K562 (cell line): Measurements from ENCODE around the gene ELMO3. TPM values are rescaled to one million over a fixed set of nuclear protein-coding genes. Genes with fewer than 3 reads are reported as not detected.

Experiments
- ATAC-seq: fragments of 200-7000 bp; cut with Tn5 transposase; 3 replicates; pipeline ENCODE4 v1.9.1; 2020; ENCODE audit warnings: moderate library complexity
- BruUV-seq: library from RNA; stranded (reverse); fragments of 400-500 nt; replicated peaks from 2 replicates; lab custom pipeline; 2021; lab: Mats Ljungman, UMichigan
- CTCF ChIA-PET: fragments of 300-600 bp; formaldehyde crosslinking; extraction: SDS; loops from one replicate; lab custom pipeline; 2021; ENCODE audit warnings: low intra/inter-chr PET ratio; lab: Yijun Ruan, JAX
- POLR2A ChIA-PET: fragments of 300-600, 350-650 bp; sonication (Branson Sonifier 250); formaldehyde crosslinking; extraction: SDS; loops from one replicate; lab custom pipeline; 2021; ENCODE audit warnings: antibody characterized with exemption, inconsistent platforms; lab: Yijun Ruan, JAX
- DNase-seq, 4 experiments: peaks; one replicate each; pipeline versions ENCODE4 v3.0.0 to v3.0.0-alpha.2; 2011 to 2018; ENCODE audit warnings: low spot score in 3 of 4, mixed read lengths in 3 of 4; ENCODE audit errors: extremely low read depth in 1 of 4
- FAIRE-seq: peaks from 2 replicates; lab custom pipeline; 2011; peaks lifted over from hg19 to GRCh38; lab: Jason Lieb, UNC
- H2AFZ ChIP-seq: 2 replicates; pipeline ENCODE4 v1.6.0; 2011; ENCODE audit warnings: low read depth, low read length, control low read depth, inconsistent platforms
- H3K27ac ChIP-seq: fragments of 200-600 bp; 3 replicates; pipeline ENCODE4 v1.8.0; 2011; ENCODE audit warnings: low read depth, mild to moderate bottlenecking, control low read depth, inconsistent platforms, low read length, moderate library complexity, mixed read lengths; ENCODE audit errors: extremely low read depth
- H3K27me3 ChIP-seq, 2 experiments: fragments of 300-600 bp in 1 of 2; 2 replicates in 1 of 2; 3 replicates in 1 of 2; pipeline versions ENCODE4 v1.6.0 to v1.8.0; 2011; ENCODE audit warnings: inconsistent platforms in 2 of 2, low read length in 2 of 2, mild to moderate bottlenecking in 1 of 2, mixed read lengths in 1 of 2, moderate library complexity in 1 of 2; ENCODE audit not compliant: control insufficient read depth in 2 of 2, insufficient read depth in 2 of 2
- H3K36me3 ChIP-seq: fragments of 300-600 bp; 3 replicates; pipeline ENCODE4 v1.8.0; 2011; ENCODE audit warnings: mild to moderate bottlenecking, low read length, inconsistent platforms; ENCODE audit not compliant: control insufficient read depth, insufficient read depth
- H3K4me1 ChIP-seq, 2 experiments: fragments of 200-600 bp in 1 of 2; replicated peaks in 1 of 2; 2 replicates in 1 of 2; 3 replicates in 1 of 2; pipeline versions ENCODE4 v1.5.1 to v1.8.0; 2011; ENCODE audit warnings: inconsistent platforms in 2 of 2, low read length in 2 of 2, mild to moderate bottlenecking in 1 of 2, mixed read lengths in 1 of 2, moderate library complexity in 1 of 2; ENCODE audit not compliant: control insufficient read depth in 2 of 2, insufficient read depth in 2 of 2
- H3K4me2 ChIP-seq: 2 replicates; pipeline ENCODE4 v1.6.1; 2011; ENCODE audit warnings: low read length, control low read depth, inconsistent platforms, mixed read lengths; ENCODE audit not compliant: insufficient read depth
- H3K4me3 ChIP-seq: fragments of 200-600 bp; sonication (generic), shearing (Covaris generic); 2 replicates; pipeline ENCODE4 v1.5.1; 2016; ENCODE audit warnings: control low read depth, inconsistent platforms
- H3K79me2 ChIP-seq: fragments of 200-600 bp; 3 replicates; pipeline ENCODE4 v1.8.0; 2011; ENCODE audit warnings: low read length, inconsistent platforms; ENCODE audit not compliant: control insufficient read depth, insufficient read depth
- H3K9ac ChIP-seq, 2 experiments: 2 replicates each; pipeline versions ENCODE4 v1.6.0 to v1.6.1; 2011; ENCODE audit warnings: low read depth in 2 of 2, low read length in 2 of 2, control low read depth in 1 of 2, inconsistent platforms in 1 of 2, mild to moderate bottlenecking in 1 of 2, mixed read lengths in 1 of 2; ENCODE audit not compliant: insufficient read depth in 1 of 2
- H3K9me1 ChIP-seq: one replicate; pipeline ENCODE4 v1.6.0; 2011; ENCODE audit warnings: inconsistent platforms, mild to moderate bottlenecking, low read length, moderate library complexity; ENCODE audit not compliant: control insufficient read depth, insufficient read depth
- H3K9me3 ChIP-seq: replicated peaks from 2 replicates; pipeline ENCODE4 v1.5.1; 2011; ENCODE audit warnings: low read depth, low read length, inconsistent platforms; ENCODE audit not compliant: control insufficient read depth, insufficient read depth
- H4K20me1 ChIP-seq: replicated peaks from 2 replicates; pipeline ENCODE4 v1.6.1; 2011; ENCODE audit warnings: low read length, inconsistent platforms, mixed read lengths; ENCODE audit not compliant: control insufficient read depth, insufficient read depth
- FOSL1 ChIP-seq: fragments of 200-800 bp; sonication (Bioruptor generic); conservative IDR thresholded peaks from 2 replicates; pipeline ENCODE4 v1.6.1; 2016; ENCODE audit warnings: missing genetic modification characterization, missing compliant biosample characterization
- TRIM25 ChIP-seq: fragments of 450-650 bp; IDR thresholded peaks from 2 replicates; pipeline ENCODE4 v1.7.0; 2016; ENCODE audit warnings: borderline replicate concordance
- TSHZ1 ChIP-seq: fragments of 250-450 bp; sonication (Bioruptor Pico); IDR thresholded peaks from 2 replicates; pipeline ENCODE4 v1.4.0; 2020; ENCODE audit warnings: mild to moderate bottlenecking, moderate library complexity
- XRCC5 ChIP-seq: fragments of 200-400 bp; formaldehyde crosslinking; IDR thresholded peaks from 2 replicates; pipeline ENCODE4 v1.6.1; 2017; ENCODE audit warnings: low read depth, mild to moderate bottlenecking, low read length
- ZNF384 ChIP-seq: IDR thresholded peaks from 2 replicates; pipeline ENCODE4 v1.6.1; 2012; ENCODE audit warnings: low read depth, low read length, improper control_type of control experiment
- in situ Hi-C: fragments of 300-500 bp; cut with MboI; formaldehyde crosslinking; loops from 4 replicates; pipeline ENCODE4 v1.15.0; 2018; ENCODE audit warnings: inconsistent platforms, mixed read lengths
- intact Hi-C: fragments of 100-400 bp; cut with micrococcal nuclease; formaldehyde crosslinking; loops from 2 replicates; pipeline ENCODE4 v1.14.2; 2022
- polyA plus RNA-seq, 8 experiments: library from polyadenylated mRNA; depleted of rRNA in 4 of 8; stranded (reverse) in 5 of 8; unstranded in 3 of 8; fragments of >200 nt; fragmentation: Nextera tagmentation in 2 of 8; fragmentation: Illumina TruSeq in 1 of 8; extraction: Ambion mirVana in 2 of 8; extraction: Trizol in 1 of 8; gene quantifications; 2 replicates each; pipeline versions ENCODE4 v1.2.1 to v1.2.3, GENCODE V29; 2011 to 2014; ENCODE audit warnings: inconsistent platforms in 1 of 8, missing spikeins in 1 of 8
- total RNA-seq, 7 experiments: library from RNA; depleted of rRNA in 6 of 7; stranded (reverse); fragments of >200 nt in 6 of 7; fragmentation: Illumina TruSeq in 2 of 7; extraction: Trizol in 2 of 7; gene quantifications; 2 replicates each; pipeline versions ENCODE4 v1.2.1 to v1.2.3, GENCODE V29; 2011 to 2021; ENCODE audit warnings: low replicate concordance in 1 of 7

Gene ELMO3
- total and polyA plus RNA-seq, 9 of the 15 experiments (the other 6 are each of a cell fraction or from before 2014, with no cell fraction given): 0.04 to 5.1 (median 1.5) TPM

- no peak for TF ChIP-seq XRCC5
- TF ChIP-seq, all 486 proteins: peak for 0
Observed at GRCh38 chr16:67211674-67212073, 12.7 kb downstream of the ELMO3 start (continued).

- H3K9ac ChIP-seq: no peak overlapping the region; a peak in 1 of 4 replicates
Observed at GRCh38 chr16:67212766-67213165, 13.8 kb downstream of the ELMO3 start.

More at GRCh38 chr16:67212766-67213165, 13.8 kb downstream of the ELMO3 start:
- no TSS peak for BruUV-seq
- DNase-seq (no peak), ATAC-seq (no peak), FAIRE-seq (no peak)
- H3K27me3 ChIP-seq: no peaks in the 10 kb centered on the region
- no peaks in the 10 kb centered on the region for H3K79me2 ChIP-seq
- no peak overlapping the region for H3K4me2 ChIP-seq
- H3K27ac ChIP-seq: no peak overlapping the region
- in situ Hi-C loops: no loop called here
- no peaks in the 10 kb centered on the region for H3K9me1 ChIP-seq
- intact Hi-C loops: no loop called here
- no peak overlapping the region for H2AFZ ChIP-seq
- no peaks in the 10 kb centered on the region for H3K36me3 ChIP-seq
- no peaks in the 10 kb centered on the region for H3K9me3 ChIP-seq
- TF ChIP-seq TSHZ1: no peak
- peak; percentile 32; the same call in 1 of the 2 replicates for TF ChIP-seq ZNF384
- no peak for TF ChIP-seq TRIM25
- 0 out of 2 replicates have a peak, but pooled peaks have one; percentile 25 for TF ChIP-seq FOSL1 (tag)
- peaks cover 20 to 49% of the 10 kb centered on the region in 2 experiments for H3K4me1 ChIP-seq
- ChIA-PET POLR2A (interaction anchor here (0.8 to 0.9 kb wide), 2 partner anchors 11 to 16 kb away, joined by 3 read pairs; no protein-coding TSS in a partner anchor), CTCF (no interaction called here)
- H3K4me3 ChIP-seq: no peak overlapping the region
- H4K20me1 ChIP-seq: no peaks in the 10 kb centered on the region
